Right kidney (tissue), 1 donor: ENCODE data around the gene TANGO6.
A peak's percentile ranks its signal among the peaks of the same experiment; 100 is the strongest.

Experiments
- DNase-seq: peaks from one replicate; pipeline ENCODE4 v3.0.0-alpha.2; 2016

The TANGO6 gene

DNA sequence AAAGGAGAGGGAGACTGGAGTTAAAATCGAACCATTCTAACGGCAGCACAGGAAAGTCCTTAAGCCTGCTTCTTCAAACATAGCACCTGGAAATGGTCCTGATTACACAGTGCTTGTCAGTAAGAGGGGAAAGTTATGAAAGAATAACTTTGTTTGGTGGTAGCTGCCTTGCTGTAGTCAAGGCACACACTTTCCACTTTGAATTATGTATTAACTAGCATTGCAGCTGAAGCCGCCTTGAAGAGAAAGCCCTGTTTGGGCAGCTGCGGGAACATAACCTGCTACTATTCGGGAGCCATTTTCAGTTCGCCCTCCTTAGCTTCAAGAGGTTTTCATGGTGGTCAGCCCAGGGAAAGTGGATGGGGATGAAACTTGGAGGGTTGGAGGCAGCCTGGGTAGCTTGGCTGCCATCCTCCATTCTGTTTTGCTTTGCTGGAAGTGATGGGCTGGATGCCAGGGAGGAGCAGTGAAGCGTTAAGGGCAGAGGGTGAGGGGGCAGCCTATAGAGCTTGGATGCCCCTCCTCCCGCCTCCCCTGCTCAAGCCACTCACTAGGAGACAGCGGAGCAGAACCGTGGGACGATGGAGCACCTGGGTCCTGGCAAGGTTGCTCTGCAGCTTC is 256.9 kb downstream of the TANGO6 start:
- DNase-seq = peak; percentile 62

DNA sequence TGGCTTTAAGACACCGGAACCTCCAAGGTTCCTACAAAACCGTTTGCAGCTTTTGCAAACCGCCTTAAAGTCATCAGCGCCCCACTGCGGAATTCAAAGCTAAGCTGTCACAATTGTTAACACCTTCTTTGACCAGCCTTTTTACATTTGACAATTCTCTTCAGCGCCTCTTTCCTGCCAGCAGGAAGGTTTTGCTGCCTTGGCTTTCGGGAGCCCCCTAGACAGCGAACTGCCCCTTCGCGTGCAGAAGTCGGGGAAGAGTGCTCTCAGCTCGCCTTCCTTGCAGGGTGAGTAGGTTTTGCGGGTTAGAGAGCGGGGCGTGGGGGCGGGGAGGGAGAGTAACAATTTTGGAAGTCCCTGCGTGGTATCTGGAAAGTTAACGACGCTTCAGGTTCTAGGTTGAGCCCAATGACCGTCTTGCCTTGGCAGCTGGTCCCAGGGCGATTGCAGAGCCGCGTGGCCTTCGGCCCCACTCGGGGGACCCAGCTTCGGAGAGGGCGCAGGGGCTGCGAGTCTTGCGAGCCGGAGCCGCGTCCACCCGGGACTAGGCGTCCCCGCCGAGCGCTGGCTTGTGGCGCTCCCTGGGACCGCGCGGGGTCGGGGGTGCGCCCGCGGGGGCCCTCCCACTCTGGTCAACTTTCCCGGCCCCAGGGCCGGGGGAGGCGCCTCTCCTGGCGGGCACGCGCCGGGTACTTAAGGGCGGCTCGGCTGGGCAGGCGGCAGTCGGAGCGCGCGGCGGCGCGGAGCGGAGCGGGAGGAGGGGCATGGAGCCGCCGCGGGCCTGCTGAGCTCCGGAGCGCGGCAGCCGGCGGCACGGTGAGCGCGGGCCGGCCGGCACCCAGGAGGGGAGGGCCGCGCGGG is 262.4 kb downstream of the TANGO6 start, which contains the start of gene HAS3:
Gene HAS3 (plus strand): TSS at position 153 of the 861 bp plus-strand sequence. CDS start 3,743 bp downstream, outside the sequence.
- DNase-seq = peak; percentile 87

DNA sequence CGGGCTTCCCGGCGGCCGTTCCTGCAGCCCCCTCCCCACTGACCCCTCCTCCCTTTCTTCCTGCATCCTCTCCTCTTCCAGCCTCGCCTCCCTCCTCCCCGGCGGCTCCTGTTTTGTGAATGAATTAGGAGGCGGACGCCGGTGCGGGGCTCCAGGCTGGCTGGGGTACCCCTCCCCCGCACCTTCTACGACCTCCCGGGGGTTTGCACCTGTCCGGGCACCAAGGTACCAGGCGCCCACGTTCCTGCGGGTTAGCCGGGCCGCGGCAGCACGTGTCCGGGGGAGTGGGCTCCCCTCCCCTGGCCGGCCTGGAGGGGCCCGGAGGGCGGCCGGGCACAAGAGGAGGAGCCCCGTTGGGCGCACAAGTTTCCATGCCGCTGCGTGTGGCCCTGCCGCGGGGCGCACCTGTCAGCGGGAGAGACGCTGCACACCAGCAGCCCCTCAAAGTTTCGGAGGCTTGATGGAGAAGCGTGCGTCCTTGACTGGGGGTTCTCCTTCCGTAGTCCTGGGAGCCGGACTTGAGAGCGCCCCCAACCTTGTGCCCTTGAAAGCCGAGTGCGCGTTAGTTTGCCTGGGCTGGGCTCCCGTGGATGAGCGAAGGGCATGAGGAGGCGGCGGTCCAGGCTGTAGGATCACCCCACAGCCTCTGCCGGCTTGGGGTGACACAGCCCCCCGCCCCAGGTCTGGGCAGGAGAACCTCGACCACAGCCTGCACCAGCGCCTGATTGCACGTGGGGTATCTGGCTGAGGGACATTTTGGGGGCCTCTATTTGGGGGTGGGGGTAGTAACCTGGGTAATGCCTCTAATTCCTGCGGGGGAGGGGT is 263.4 kb downstream of the TANGO6 start:
- peak; percentile 73 for DNase-seq

DNA sequence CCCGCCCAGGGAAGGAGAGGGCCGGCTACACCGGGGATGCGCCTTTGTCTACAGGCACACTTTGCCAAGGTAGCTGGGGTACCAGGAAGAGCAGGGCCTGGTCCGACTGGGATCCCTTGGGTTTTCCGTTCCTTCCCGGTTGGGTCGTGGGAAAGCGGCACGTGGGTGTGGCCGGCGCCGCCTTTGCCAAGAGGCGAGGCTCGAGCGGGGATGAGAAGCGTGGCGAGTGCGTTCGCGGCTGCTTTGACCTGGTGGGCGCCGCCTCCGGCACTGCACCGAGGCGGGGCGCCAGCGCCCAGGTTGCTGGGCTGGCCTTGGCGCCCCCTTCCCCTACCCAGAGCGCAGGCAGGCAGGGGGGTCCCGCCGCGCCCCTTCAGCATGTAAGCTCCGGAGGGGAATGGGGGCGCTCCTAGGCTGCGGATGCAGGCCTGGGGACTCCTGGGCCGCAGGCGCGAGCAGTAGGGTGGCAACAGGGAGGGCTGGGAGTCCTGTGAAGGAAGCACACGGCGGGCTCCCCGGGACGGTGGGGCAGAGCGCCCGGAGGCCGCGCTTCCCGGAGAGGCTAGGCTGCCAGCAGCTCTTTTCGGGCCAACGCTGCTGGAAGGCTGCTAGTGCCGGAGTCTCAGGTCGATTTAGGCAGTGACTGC is 264.1 kb downstream of the TANGO6 start:
- DNase-seq = peak; percentile 63

DNA sequence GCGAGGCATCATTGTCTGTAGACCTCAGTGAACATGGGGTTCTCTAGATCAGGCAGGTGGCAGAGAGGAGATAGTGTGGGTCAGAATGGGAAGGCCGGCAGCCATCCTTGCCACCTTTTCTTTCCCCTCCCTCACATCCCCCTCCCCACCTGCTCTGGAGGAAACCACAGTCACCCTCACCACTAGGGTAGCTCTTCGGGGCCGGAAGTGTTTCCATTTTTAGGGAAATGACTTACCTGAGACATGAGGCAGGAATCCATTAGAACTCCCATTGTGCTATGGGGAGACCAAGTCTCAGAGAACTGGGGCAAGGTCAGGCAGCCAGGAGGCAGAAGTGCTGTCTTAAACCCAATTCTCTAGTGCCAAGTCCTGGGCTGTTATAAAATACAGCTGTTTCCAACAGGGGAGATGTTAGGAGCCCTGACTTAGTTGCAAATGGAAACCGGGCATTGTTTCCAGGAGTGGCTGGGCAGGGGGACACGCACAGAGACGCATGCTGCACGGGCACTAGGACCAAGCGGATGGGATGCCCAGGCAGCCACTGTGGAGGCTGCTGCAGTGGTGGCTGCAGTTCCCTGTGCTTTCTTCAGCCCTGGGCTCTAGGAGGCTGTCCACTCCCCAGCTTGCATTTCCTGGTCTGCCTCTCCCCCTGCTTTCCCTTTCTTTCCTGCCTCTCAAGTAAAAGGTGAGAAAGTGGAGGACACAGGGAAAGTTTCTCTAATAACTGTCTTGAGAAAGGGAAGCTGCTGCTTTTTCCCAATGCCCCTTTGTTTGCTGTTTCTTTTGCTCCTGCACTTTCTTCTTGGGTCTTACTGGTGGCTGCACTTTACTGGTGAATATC is 265.0 kb downstream of the TANGO6 start:
- no peak for DNase-seq

DNA sequence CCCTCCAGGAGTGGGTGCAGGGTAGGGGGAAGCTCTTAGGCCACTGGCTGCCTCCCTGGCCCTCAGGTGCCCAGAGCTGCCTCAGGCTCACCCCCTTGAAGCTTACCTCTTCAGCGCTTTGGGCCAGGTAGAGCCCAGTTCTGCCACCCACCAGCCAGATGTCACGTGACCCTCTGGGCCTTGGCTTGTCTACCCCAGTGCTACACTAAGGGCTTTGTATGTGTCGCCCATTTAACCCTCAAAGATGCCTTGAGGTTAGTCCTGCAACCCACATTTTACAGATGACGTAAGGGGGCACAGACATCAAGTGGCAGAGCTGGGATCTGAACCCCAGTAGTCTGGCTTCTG is 265.5 kb downstream of the TANGO6 start:
- no peak for DNase-seq

DNA sequence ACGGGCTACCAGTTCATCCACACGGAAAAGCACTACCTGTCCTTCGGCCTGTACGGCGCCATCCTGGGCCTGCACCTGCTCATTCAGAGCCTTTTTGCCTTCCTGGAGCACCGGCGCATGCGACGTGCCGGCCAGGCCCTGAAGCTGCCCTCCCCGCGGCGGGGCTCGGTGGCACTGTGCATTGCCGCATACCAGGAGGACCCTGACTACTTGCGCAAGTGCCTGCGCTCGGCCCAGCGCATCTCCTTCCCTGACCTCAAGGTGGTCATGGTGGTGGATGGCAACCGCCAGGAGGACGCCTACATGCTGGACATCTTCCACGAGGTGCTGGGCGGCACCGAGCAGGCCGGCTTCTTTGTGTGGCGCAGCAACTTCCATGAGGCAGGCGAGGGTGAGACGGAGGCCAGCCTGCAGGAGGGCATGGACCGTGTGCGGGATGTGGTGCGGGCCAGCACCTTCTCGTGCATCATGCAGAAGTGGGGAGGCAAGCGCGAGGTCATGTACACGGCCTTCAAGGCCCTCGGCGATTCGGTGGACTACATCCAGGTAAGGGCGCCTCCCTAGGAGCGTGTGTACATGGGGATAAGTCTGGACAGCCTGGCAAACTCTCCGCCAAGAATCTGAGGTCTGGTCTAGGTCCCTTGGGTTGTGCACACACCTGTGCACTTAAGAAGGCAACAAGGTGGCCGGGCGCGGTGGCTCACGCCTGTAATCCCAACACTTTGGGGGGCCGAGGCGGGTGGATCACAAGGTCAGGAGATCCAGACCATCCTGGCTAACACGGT is 266.3 kb downstream of the TANGO6 start:
- no peak for DNase-seq

DNA sequence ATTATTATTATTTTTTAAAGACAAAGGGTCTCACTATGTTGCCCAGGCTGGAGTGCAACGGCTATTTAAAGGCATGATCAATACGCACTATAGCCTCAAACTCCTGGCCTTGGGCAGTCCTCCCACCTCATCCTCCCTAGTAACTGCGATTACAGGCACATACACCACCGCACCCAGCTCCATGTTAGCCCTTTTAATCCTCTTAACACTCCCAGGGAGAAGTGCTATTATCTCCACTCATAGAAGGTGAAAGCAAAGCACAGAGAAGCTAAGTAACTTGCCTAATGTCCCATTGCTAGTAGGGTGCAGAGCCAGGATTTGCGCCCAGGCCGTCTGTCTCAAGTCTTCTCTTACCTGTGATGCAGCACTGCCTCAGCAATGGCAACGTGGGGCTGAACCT is 267.1 kb downstream of the TANGO6 start:
- no peak for DNase-seq

DNA sequence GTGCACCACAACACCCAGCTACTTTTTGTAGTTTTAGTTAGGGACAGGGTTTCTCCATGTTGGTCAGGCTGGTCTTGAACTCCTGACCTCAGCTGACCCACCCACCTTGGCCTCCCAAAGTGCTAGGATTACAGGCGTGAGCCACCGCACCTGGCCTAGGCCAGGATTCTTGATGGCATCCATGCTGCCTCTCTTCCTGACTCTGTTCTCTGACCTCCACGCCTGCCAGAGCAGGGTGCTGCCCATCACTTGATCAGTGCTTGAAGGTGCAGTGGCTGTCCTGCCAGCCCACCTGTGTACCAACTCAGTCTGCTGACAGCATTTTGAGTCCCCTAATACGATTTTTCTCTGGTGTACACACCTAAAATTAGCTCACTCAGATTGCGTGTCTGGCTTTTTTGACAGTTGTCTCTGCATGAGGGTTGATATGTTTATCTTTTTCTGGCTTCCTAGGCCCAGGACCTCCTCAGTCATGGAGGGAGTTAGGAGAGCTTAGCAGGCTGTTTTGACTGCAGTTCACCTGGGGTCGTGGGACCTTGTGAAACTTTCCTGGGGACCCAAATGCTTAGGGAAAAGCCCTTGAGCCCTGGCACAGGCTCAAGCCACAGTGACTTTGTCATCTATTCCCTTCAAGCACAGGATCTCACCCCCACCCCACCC is 268.0 kb downstream of the TANGO6 start:
- DNase-seq = no peak

DNA sequence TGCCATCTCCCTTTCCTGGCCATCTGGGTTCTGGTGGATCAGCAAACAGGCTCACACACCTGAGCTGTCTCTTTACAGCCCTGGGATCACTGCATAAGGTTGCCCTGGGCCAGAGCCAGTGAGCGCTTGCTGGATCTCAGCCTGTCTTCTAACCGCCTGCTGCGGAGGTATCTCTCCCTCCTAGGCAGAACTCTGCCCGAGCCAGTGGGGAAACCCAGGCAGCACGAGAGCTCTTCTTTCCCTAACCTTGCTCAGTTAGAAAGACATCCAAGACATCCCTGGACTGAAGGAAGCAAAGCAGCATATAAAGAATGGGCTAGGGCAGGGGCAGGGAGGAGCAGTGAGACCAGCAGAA is 268.5 kb downstream of the TANGO6 start:
- no peak for DNase-seq

DNA sequence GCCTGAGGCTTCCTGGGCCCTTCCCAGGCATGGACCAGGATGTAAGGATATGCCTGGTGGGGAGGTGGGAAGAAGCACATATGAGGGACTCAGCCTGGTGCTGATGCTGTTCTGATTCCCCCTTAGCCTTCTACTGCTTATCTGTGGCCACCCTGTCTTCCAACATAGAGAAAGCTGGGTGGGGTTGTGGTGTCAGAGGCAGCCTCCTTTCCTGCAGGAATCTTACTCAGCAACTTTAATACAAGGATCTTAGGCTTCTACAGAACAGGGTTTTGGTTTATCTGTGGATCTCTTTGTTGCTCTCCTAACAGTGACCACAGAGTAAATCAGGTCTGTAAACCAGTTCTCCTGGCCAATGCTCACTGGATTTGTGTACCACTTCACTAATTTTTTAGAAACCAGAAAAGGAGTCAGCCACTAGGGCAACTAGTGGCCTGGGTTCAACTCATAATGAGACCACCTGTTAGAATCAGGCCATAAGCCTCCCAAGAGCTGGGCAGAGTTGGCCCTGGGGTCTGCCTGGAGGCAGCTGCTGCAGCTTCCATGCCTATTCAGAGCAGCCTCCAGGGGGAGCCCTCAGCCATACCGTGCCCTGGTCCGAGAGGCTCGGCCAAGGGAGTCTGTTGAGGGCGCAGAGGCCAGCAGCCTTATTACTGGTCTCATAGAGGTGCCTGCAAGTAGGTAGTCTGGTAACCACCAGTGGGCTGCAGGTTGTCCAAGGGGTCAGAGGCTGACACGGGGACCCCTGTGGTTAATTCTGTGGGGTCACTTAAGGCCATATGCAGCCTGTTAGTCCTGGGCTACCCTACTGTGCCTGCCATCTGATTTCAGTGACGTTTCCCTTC is 269.2 kb downstream of the TANGO6 start:
- no peak for DNase-seq

DNA sequence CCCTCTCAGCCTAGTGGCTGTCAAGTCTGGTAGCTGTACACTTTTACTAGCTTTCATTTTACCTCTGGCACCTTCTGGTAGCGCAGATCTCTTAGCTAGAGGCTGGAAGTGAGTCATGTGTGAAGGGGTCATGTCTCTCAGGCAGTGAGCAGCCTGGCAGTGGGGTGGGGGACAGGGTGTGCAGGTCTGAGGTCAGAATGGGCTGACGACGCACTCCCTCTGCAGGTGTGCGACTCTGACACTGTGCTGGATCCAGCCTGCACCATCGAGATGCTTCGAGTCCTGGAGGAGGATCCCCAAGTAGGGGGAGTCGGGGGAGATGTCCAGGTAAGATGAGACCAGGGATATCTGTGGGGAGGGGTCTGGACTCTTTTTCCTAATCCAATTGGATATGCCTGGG is 269.9 kb downstream of the TANGO6 start:
- DNase-seq = no peak

DNA sequence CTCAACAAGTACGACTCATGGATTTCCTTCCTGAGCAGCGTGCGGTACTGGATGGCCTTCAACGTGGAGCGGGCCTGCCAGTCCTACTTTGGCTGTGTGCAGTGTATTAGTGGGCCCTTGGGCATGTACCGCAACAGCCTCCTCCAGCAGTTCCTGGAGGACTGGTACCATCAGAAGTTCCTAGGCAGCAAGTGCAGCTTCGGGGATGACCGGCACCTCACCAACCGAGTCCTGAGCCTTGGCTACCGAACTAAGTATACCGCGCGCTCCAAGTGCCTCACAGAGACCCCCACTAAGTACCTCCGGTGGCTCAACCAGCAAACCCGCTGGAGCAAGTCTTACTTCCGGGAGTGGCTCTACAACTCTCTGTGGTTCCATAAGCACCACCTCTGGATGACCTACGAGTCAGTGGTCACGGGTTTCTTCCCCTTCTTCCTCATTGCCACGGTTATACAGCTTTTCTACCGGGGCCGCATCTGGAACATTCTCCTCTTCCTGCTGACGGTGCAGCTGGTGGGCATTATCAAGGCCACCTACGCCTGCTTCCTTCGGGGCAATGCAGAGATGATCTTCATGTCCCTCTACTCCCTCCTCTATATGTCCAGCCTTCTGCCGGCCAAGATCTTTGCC is 271.1 kb downstream of the TANGO6 start:
- no peak for DNase-seq

DNA sequence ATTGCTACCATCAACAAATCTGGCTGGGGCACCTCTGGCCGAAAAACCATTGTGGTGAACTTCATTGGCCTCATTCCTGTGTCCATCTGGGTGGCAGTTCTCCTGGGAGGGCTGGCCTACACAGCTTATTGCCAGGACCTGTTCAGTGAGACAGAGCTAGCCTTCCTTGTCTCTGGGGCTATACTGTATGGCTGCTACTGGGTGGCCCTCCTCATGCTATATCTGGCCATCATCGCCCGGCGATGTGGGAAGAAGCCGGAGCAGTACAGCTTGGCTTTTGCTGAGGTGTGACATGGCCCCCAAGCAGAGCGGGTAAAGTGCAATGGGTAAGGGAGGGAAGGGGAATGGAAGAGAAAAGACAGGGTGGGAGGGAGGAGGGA is 271.6 kb downstream of the TANGO6 start:
- DNase-seq = no peak

DNA sequence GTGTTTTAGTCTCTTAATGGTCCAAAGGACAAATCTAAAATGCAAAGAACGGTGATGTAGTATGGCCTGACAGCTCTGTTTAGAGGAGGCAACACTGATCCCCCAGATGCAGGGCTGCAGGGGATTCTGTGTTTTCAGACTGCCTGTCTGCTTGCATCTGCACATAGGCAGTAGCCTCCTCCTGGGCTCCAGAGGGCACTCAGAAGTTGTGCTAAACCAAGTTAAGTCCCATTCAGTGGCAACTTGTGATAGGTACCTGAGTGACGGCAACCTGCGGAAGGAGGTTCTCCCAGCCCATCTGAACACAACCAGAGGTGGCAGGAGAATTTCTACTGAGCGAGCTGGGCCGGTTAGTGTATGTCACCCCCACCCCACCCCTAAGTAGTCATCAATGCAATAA is 272.0 kb downstream of the TANGO6 start:
- DNase-seq = no peak

DNA sequence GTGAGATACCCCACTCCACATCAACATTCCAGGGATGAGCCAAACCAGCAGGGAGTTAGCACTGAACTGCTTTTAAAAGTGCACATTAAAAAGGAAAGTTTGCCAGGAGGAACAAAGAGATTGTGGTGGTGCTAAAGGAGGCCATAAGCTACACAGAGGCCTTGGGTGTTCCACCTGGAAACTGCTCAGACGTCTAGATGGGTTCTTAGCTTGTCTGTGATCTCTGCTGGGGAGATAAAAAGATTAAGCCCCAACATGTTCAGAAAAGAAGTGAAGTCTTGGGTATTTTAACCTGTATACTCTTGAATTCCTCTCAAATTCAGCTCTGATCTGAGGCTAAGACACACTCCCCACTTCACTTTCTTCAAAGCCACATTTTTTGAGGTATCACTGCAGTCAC is 272.5 kb downstream of the TANGO6 start:
- no peak for DNase-seq

DNA sequence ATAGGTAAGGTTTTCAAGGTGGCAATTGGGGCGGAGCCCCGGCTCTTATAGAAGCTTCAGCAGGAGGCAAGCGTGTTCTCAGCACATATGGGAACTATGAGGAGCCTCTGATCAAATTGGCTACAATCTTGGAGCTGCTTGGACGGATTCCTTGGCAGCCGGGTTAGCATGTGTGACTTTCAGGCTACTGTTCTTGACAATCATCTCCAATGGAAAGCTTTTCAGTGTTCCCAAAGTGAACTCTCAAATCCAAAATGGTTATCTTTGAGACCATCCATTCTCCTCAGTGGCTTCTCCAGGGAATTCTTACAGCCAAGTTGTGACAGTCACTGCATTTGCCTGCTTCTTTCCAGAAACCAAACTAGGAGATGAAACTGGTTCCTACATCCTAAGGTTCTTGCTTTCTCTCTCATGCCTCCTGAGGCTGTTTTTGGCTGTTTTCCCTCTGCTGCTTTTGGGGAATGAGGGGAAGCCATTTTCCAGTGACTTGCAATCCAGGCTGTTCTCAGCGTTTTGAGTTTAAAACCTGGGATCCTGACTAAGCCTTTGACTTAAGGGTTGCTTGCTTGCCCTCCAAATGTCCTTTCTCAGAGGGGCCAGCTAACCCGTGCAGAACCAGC is 273.0 kb downstream of the TANGO6 start:
- DNase-seq = no peak

DNA sequence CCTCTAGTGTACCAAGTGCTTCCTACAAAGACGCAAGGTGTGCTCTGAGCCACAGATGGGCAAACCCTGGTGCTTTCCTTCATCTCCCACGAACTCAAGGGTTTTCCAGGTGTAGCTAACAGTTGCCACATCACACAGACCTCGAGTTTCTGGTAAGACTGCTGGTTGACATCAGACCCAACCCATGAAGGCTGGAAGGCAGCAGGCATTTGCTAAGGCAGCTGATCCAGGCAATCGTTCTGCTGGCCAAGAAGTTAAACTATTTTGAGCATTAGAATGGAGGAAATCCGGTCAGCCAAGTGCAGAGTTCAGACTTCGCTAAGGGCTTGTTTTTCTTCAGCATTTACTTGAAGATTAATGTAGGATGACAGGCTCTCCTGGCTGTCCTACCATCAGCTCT is 273.6 kb downstream of the TANGO6 start:
- no peak for DNase-seq
